ENCODE data around the gene DAAM2. TPM values are rescaled to one million over a fixed set of nuclear protein-coding genes. Genes with fewer than 3 reads are reported as not detected.

DAAM2 gene
- total and polyA plus RNA-seq, 9 of the 15 experiments (the other 6 are each of a cell fraction or from before 2014, with no cell fraction given) = 0.01 to 0.07 TPM; not detected in 7

DNA sequence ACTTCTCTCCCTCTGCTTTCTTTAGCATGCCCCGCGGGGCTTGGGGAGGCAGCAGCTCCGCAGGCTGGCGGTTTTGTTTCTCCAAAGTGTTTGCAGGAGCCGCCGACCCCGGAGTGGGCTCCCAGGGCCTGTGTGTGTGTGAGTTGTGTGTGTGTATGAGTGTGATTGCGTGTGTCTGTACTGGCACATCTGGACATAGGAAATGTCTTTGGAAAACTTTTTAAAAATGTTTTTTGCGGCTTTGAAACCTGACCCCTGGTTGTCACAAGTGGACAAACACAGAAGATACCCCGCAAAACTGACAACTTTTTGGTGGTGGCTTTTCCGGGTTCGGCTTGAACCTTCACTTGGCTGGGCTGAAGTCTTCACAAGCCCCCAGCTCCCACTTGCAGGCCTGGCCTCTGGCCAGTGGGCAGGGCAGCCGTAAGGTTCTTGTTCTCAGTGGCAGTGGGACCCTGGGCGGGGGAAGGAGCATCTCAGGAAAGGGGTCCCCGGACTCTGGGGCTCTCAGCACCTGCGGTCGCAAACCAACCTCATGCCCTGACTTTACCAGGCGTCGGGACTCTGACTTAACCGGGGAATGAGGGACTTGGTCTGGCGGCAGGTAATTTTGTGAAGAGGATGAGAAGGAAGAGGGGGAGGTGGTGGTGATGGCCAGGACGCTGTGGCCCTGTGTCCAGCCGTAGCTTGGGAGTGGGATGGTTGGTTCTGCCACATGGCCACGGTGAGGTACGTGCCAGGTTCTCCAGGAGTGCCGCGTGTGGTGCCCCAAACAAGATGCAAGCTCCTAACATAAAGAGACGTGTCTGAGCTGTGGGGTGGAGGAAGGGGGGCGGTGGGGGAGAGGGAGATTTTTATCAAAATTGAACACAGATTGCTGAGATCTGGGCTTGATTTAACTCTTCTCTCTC is 619 bp downstream of the DAAM2 start:
- no peak overlapping the region for H3K4me2 ChIP-seq (ENCODE audit: insufficient read depth, low read length)
- no peaks in the 10 kb centered on the region for H3K9me1 ChIP-seq (ENCODE audit: control insufficient read depth, insufficient read depth, low read length)
- H3K27ac ChIP-seq (ENCODE audit: extremely low read depth, low read depth, low read length) = no peak overlapping the region
- WGBS (ENCODE audit: insufficient coverage, low coverage, missing lambda C conversion rate) = under 1% methylated on average over 27 of the region's 29 CpGs
- no peak overlapping the region for H2AFZ ChIP-seq (ENCODE audit: low read depth, low read length)
- ChIA-PET POLR2A (no interaction called here), CTCF (ENCODE audit: low intra/inter-chr PET ratio) (no interaction called here)
- no peak overlapping the region for H3K4me3 ChIP-seq
- peaks cover 4% of the 10 kb centered on the region; the same call in 1 of the 2 replicates for H4K20me1 ChIP-seq (replicated peaks; ENCODE audit: control insufficient read depth, insufficient read depth, low read length)
- no peak for FAIRE-seq
- peaks cover 33 to 34% of the 10 kb centered on the region in 2 experiments for H3K27me3 ChIP-seq (ENCODE audit: control insufficient read depth in 2 of 2, insufficient read depth in 2 of 2, low read length in 2 of 2)
- no peaks in the 10 kb centered on the region for H3K36me3 ChIP-seq (ENCODE audit: control insufficient read depth, insufficient read depth, low read length)
- DNase-seq (ENCODE audit: extremely low read depth in 1 of 4, low spot score in 3 of 4) = no peak
- in situ Hi-C loops (cut with MboI) = no loop called here
- ATAC-seq = no peak
- intact Hi-C loops (cut with micrococcal nuclease) = no loop called here
- no peak for TF ChIP-seq ZNF217 (CRISPR knock-in tag; IDR thresholded peaks at IDR 0.05)
- TF ChIP-seq, protein P1, sequence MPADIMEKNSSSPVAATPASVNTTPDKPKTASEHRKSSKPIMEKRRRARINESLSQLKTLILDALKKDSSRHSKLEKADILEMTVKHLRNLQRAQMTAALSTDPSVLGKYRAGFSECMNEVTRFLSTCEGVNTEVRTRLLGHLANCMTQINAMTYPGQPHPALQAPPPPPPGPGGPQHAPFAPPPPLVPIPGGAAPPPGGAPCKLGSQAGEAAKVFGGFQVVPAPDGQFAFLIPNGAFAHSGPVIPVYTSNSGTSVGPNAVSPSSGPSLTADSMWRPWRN (IDR thresholded peaks at IDR 0.05; ENCODE audit: low read depth) = no peak
- TF ChIP-seq POLR2H (tag; IDR thresholded peaks at IDR 0.05; ENCODE audit: low read depth) = no peak
- TF ChIP-seq KDM2B (CRISPR knock-in tag; IDR thresholded peaks at IDR 0.05) = no peak
- no peak for TF ChIP-seq FOS (IDR thresholded peaks at IDR 0.05; ENCODE audit: extremely low read depth, insufficient read length)
- TF ChIP-seq, protein P2, sequence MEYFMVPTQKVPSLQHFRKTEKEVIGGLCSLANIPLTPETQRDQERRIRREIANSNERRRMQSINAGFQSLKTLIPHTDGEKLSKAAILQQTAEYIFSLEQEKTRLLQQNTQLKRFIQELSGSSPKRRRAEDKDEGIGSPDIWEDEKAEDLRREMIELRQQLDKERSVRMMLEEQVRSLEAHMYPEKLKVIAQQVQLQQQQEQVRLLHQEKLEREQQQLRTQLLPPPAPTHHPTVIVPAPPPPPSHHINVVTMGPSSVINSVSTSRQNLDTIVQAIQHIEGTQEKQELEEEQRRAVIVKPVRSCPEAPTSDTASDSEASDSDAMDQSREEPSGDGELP (CRISPR knock-in tag; IDR thresholded peaks at IDR 0.05; ENCODE audit: borderline replicate concordance) = no peak
- H3K9me3 ChIP-seq (replicated peaks; ENCODE audit: control insufficient read depth, insufficient read depth, low read depth, low read length) = no peaks in the 10 kb centered on the region
- H3K9ac ChIP-seq (ENCODE audit: insufficient read depth in 1 of 2, low read depth in 2 of 2, low read length in 2 of 2) = no peak overlapping the region
- H3K4me1 ChIP-seq (replicated peaks in 1 of 2; ENCODE audit: control insufficient read depth in 2 of 2, insufficient read depth in 2 of 2, low read length in 2 of 2) = peaks cover 0 to 6% of the 10 kb centered on the region in 2 experiments; a peak in 1 of 5 replicates
- no peaks in the 10 kb centered on the region for H3K79me2 ChIP-seq (ENCODE audit: control insufficient read depth, insufficient read depth, low read length)
- no TSS peak for BruUV-seq (replicated peaks)
